HG03196 (cell line): ENCODE results near the gene UBE2L3.
"Not testable (repeated sequence)": the region's sequence is repeated elsewhere in the genome, so short reads cannot be mapped to it uniquely, and the experiment has no call there.

Source experiments
- ATAC-seq: cut with Tn5 transposase; IDR thresholded peaks from one replicate; pipeline ENCODE4 v1.9.1; 2021; ENCODE audit not compliant: unreplicated experiment

UBE2L3 gene

GRCh38 chr22:21599053-21599893 lies 31.8 kb downstream of the UBE2L3 start:
- no peak for ATAC-seq

- no peak for ATAC-seq
Measured at GRCh38 chr22:21602579-21602978, 35.1 kb downstream of the UBE2L3 start.

DNA sequence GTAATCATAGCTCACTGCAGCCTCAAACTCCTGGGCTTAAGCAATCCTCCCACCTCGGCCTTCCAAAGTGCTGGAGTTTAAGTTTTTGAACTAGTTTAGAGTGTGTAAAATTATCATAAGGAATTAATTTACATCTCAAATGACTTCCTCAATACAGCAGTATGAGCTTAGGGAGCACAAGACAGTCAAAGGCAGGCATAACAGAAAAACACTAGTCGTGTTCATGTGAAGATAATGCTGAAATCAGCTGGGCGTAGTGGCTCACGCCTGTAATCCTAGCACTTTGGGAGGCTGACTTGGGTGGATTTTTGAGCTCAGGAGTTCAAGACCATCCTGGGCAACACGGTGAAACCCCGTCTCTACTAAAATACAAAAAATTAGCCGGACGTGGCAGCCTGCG lies 36.5 kb downstream of the UBE2L3 start:
- no peak for ATAC-seq

GRCh38 chr22:21605887-21606564 lies 38.5 kb downstream of the UBE2L3 start:
- no peak for ATAC-seq

DNA sequence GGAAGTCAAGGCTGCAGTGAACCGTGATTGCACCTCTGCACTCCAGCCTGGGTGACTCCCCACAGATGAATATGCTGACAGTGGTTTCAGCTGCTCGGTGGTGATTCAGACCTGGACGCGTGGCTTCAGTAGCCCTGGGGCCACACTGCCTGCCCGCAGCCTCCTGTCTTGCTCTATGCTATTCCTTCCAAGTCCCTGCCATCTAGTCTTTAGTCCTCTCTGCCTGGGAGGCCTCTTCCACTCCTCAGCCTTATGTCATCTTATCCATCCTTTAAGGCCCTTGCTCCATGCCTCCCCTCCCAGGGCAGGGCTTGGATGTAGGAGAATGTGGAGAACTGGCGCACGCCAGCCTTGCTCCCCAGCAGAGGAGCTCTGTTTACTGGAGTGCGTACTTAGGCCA lies 39.3 kb downstream of the UBE2L3 start:
- no peak for ATAC-seq

DNA sequence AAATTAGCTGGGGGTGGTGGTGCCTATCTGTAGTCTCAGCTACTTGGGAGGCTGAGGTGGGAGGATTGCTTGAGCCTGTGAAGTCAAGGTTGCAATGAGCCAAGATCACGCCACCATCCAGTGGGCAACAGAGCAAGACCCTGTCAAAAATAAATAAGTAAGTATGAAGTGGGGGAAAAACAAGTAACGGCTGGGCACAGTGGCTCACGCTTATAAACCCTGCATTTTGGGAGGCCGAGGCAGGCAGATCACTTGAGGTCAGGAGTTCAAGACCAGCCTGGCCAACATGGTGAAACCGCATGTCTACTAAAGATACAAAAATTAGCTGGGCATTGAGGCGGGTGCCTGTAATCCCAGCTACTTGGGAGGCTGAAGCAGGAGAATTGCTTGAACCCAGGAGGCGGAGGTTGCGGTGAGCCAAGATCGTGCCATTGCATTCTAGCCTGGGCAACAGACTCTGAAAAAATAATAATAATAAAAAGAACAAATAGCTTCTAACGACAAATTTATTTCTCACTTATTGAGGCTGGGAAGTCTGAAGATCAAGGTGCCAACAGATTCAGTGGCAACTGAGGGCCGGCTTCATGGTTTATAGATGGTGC lies 42.1 kb downstream of the UBE2L3 start:
- ATAC-seq: not testable (repeated sequence)

DNA sequence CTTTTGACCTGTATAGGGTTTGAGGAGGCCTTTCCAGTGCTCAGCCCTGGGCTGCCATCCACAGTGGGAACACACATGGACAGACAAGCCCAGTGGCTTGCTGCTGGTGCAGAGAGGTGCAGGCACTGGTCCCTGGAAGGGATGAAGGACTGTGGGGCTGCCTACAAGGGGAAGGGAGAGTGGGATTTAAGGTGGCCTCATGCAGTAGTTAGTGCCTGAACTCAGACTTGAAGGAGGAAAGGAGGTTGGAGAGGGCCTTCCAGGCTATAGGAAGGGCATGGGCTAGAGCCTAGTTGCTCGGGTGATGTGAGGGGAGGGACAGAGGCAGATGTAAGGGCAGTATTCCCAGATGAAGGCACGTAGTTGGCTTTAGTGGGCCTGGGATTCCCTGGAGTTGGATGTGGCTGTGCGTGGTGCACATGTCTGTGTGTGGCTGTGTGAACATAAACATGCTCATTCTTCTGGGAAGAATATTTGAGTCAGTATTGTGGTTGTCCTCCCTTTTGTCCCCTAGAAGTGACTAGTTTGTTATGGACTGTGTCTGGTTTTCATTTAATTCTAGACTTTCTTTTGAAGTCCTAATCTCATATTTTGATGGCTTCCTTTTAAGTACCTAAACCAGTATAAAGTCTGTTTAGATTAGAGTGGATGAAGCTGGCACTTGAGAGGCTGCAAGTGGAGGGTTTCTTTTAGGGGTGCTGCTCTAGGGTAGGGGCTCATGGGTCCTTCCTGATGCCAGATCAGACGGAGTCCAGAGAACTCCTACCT lies 43.9 kb downstream of the UBE2L3 start:
- no peak for ATAC-seq

GRCh38 chr22:21612858-21613257 lies 45.3 kb downstream of the UBE2L3 start:
- no peak for ATAC-seq

GRCh38 chr22:21613553-21614233 lies 46.2 kb downstream of the UBE2L3 start:
- ATAC-seq: no peak

DNA sequence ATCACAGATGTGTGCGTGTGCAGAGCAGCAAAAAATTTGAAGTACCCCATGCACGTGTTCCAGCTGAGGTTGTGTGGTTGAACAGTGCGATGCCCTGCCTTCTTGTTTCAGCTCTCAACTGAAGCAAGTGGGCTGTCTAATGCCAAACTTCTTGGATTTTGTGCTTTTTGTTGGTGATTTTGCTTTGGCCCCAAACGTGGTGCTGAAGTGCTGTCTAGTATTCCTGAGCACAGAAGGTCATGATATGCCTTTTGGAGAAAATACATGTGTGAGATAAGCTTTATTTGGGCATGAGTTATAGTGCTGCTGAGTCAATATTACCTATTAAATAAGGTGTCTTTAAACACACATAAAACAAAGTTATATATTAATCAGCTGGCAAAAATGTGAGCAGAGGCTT lies 48.2 kb downstream of the UBE2L3 start:
- ATAC-seq: no peak

- ATAC-seq: not testable (repeated sequence)
Measured at GRCh38 chr22:21617337-21617736, 49.8 kb downstream of the UBE2L3 start.

DNA sequence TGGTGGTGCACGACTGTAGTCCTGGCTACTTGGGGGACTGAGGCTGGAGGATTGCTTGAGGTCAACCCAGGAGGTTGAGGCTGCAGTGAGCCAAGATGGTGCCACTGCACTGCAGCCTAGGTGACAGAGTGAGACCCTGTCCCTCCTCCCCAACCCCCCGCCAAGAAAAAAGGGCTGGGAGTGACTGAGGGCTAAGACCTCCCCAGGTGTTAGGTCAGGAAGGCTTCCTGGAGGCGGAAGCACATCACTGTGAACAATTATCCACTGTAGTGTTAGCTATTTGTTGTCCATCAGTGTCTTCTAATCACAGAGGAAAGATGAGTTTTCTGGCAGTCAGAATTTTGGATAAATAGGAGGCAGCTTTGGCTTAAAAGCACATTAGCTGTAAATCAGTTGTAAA lies 53.5 kb downstream of the UBE2L3 start:
- ATAC-seq: no peak

- no peak for ATAC-seq
Measured at GRCh38 chr22:21622011-21622918, 54.8 kb downstream of the UBE2L3 start.

DNA sequence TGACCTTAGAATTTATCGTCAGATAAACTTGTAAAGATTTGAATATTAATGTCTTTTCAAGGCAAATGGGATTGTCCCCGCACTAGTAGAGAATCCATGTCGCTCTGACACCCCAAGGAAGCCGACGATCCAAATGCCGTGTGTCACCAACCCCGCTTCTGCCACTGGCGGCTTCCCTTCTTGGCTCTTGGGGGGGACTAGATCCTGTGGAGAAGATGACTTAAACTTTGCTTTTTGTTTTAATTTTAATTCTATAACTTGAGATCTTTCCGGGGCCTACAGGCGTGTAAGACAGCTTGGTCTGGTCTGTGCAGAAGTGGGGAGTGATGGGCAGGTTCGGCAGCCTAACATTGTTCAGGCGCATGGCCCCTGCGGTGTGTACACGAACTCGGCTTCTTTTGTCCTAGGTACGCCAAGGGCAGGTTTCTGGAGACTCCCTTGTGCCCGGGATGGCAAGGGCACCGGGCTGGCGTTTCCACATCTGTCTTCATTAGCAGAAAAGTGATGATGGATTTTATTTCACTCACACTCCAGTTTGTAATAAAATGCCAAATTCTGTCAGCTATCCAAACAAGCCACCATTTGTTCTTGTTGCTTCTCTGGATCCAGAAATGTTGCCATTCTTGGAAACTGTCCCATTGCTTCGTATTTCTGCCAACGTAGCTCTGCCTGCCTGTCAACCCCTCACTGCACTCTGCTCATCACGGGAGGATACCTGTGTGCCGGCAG lies 55.6 kb downstream of the UBE2L3 start:
- ATAC-seq: no peak

GRCh38 chr22:21623648-21623970 lies 56.1 kb downstream of the UBE2L3 start:
- no peak for ATAC-seq

- no peak for ATAC-seq
Measured at GRCh38 chr22:21624120-21624879, 56.8 kb downstream of the UBE2L3 start.

GRCh38 chr22:21624880-21625791 lies 57.6 kb downstream of the UBE2L3 start:
- no peak for ATAC-seq
